Vagina (tissue), 2 donors: ENCODE results near the gene ERF.

Source experiments
- POLR2AphosphoS5 ChIP-seq, 2 donors: sonication (generic); formaldehyde crosslinking; IDR thresholded peaks; one replicate each; pipeline ENCODE4 v1.9.0; 2017; ENCODE audit warnings: antibody characterized with exemption in 2 of 2, mild to moderate bottlenecking in 2 of 2, low read depth in 1 of 2; ENCODE audit not compliant: insufficient read depth in 1 of 2
- TF ChIP-seq, protein P1 (sequence below), 3 experiments: fragments of 450-650 bp in 2 of 3; fragments of 200-600 bp in 1 of 3; sonication (generic) in 1 of 3; IDR thresholded peaks; one replicate each; pipeline ENCODE4 v1.5.1; 2017 to 2019; ENCODE audit warnings: antibody characterized with exemption in 3 of 3, mild to moderate bottlenecking in 2 of 3, moderate library complexity in 2 of 3

DNA sequence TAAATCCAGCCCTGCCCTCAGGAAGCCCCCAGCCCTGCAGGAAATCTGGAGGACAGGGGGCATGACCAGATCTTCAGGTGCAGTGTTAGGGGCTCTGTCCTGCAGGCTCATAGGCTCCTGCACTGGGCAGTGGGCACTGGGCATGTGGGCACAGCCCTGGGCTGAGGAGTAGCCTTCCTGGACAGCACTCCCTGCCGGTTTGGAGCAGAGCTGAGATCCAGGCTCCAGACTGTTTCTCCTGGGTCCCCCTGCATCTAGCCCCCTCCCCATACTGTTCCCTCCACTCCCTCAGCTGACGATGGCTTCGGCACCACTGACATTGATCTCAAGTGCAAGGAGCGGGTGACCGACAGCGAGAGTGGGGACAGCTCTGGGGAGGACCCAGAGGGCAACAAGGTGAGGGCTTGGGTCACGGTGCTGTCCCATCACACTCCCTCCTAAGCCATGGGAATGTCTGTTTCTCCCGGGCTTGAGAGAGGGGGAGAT lies 34.7 kb upstream of the ERF start:
- TF ChIP-seq POLR2AphosphoS5 (IDR thresholded peaks at IDR 0.05; ENCODE audit: insufficient read depth in 1 of 2, low read depth in 1 of 2): no peak
- TF ChIP-seq, protein P1, sequence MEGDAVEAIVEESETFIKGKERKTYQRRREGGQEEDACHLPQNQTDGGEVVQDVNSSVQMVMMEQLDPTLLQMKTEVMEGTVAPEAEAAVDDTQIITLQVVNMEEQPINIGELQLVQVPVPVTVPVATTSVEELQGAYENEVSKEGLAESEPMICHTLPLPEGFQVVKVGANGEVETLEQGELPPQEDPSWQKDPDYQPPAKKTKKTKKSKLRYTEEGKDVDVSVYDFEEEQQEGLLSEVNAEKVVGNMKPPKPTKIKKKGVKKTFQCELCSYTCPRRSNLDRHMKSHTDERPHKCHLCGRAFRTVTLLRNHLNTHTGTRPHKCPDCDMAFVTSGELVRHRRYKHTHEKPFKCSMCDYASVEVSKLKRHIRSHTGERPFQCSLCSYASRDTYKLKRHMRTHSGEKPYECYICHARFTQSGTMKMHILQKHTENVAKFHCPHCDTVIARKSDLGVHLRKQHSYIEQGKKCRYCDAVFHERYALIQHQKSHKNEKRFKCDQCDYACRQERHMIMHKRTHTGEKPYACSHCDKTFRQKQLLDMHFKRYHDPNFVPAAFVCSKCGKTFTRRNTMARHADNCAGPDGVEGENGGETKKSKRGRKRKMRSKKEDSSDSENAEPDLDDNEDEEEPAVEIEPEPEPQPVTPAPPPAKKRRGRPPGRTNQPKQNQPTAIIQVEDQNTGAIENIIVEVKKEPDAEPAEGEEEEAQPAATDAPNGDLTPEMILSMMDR (IDR thresholded peaks at IDR 0.05): no peak
